Measurements from ENCODE around the gene PCNX3. TPM values are rescaled to one million over a fixed set of nuclear protein-coding genes. Genes with fewer than 3 reads are reported as not detected.

PCNX3 gene
- total RNA-seq, 2 donors from 2014 or later: 65.1 to 96.9 TPM

Other genes with a start within 250 kb of the PCNX3 start
- 10 to 100 TPM; 10.8 to 12.6 TPM for gene SLC25A45, start 233.1 kb upstream of the PCNX3 start, total RNA-seq
- gene FRMD8, start 229.1 kb upstream of the PCNX3 start, total RNA-seq: 10 to 100 TPM; 50.5 to 68.4 TPM
- gene NEAT1, start 193.0 kb upstream of the PCNX3 start, total RNA-seq: 100 to 1,000 TPM; 432 to 571 TPM
- gene MALAT1, start 116.7 kb upstream of the PCNX3 start, total RNA-seq: 1,000 to 10,000 TPM; 6,610 to 7,236 TPM
- 100 to 1,000 TPM in 1 of 2 donors, 10 to 100 TPM in 1; 84.5 to 112 TPM for gene SCYL1, start 90.7 kb upstream of the PCNX3 start, total RNA-seq
- gene LTBP3, start 57.4 kb upstream of the PCNX3 start, total RNA-seq: 10 to 100 TPM; 42.3 to 60.2 TPM
- gene ZNRD2, start 45.3 kb upstream of the PCNX3 start, total RNA-seq: 10 to 100 TPM; 55.8 to 89.3 TPM
- 10 to 100 TPM; 38.0 to 71.5 TPM for gene FAM89B, start 43.2 kb upstream of the PCNX3 start, total RNA-seq
- 100 to 1,000 TPM; 156 to 188 TPM for gene EHBP1L1, start 39.7 kb upstream of the PCNX3 start, total RNA-seq
- gene KCNK7, start 20.0 kb upstream of the PCNX3 start, total RNA-seq: 1 to 10 TPM; 2.3 to 2.8 TPM
- 10 to 100 TPM; 81.1 to 83.3 TPM for gene MAP3K11, start 1.6 kb upstream of the PCNX3 start, total RNA-seq
- 100 to 1,000 TPM; 139 to 140 TPM for gene SIPA1, start 22.3 kb downstream of the PCNX3 start, total RNA-seq
- gene RELA, start 47.1 kb downstream of the PCNX3 start, total RNA-seq: 10 to 100 TPM; 85.2 to 96.4 TPM
- 10 to 100 TPM; 77.5 to 82.9 TPM for gene KAT5, start 96.5 kb downstream of the PCNX3 start, total RNA-seq
- 100 to 1,000 TPM in 1 of 2 donors, 10 to 100 TPM in 1; 87.3 to 138 TPM for gene RNASEH2C, start 105.0 kb downstream of the PCNX3 start, total RNA-seq
- gene AP5B1, start 165.2 kb downstream of the PCNX3 start, total RNA-seq: 10 to 100 TPM; 15.8 to 25.4 TPM
- gene OVOL1, start 171.3 kb downstream of the PCNX3 start, total RNA-seq: not detected
- gene SNX32, start 218.2 kb downstream of the PCNX3 start, total RNA-seq: 1 to 10 TPM in 1 of 2 donors, under 1 TPM in 1; 0.52 to 1.0 TPM
- 1,000 to 10,000 TPM; 1,401 to 1,644 TPM for gene CFL1, start 242.4 kb downstream of the PCNX3 start, total RNA-seq
- gene MUS81, start 244.7 kb downstream of the PCNX3 start, total RNA-seq: 100 to 1,000 TPM in 1 of 2 donors, 10 to 100 TPM in 1; 85.7 to 109 TPM